ENCODE measurements around the gene ARHGEF11. TPM values are rescaled to one million over a fixed set of nuclear protein-coding genes. Genes with fewer than 3 reads are reported as not detected.

Gene ARHGEF11
- total RNA-seq, 1 experiment from 2014 or later = 0.11 TPM

DNA sequence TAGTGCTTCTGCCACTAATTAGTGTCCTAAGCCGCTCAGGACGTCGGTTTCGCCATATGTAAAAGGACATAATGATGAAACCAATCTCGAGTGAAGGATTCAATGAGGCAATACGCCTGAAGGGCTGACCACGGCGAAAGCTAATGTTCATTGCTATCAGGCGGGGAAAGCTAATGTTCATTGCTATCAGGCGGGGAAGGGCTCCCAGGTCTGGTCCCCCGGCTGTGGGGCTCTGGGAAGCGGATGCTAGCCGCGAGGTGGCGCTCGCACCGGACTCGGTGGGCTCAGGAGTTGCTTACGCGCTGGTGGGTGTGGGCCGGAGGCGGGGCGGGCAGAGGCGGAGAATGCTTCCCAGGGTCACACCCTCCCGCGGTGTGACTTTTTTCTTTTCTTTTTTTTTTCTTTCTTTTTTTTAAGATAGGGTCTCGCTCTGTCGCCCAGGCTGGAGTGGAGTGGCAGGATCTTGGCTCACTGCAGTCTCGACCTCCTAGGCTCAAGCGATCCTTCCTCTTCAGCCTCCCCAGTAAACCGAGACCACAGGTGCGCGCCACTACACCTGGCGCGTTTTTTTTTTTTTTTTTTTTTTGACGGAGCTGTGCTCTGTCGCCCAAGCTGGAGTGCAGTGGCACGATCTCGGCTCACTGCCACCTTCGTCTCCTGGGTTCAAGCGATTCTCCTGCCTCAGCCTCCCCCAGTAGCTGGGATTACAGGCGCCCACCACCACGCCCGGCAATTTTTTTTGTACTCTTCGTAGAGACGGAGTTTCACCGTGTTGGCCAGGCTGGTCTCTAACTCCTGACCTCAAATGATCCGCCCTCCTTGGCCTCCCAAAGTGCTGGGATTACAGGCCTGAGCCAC, 153.1 kb downstream of the ARHGEF11 start:
- Histone ChIP-seq H3K36me3 (ENCODE audit: insufficient read depth, low read length) (no peaks in the 10 kb centered on the region), H3K79me2 (ENCODE audit: low read length) (no peaks in the 10 kb centered on the region), H3K4me1 (ENCODE audit: low read length) (peaks cover 4% of the 10 kb centered on the region), H3K27ac (ENCODE audit: low read length) (no peak overlapping the region), H3K4me3 (ENCODE audit: low read length) (no peak overlapping the region), H3K9ac (ENCODE audit: low read length) (no peak overlapping the region), H3K4me2 (ENCODE audit: low read depth, low read length, poor library complexity, severe bottlenecking) (no peak overlapping the region), H3K9me3 (ENCODE audit: low read length) (no peaks in the 10 kb centered on the region), H2AFZ (ENCODE audit: low read length) (no peak overlapping the region), H3K9me2 (replicated peaks; ENCODE audit: insufficient read depth, low read length) (no peaks in the 10 kb centered on the region), H3K27me3 (ENCODE audit: low read length) (no peaks in the 10 kb centered on the region), H4K20me1 (ENCODE audit: insufficient read depth, low read depth, low read length) (no peaks in the 10 kb centered on the region)
- peak; percentile 94 for DNase-seq

DNA sequence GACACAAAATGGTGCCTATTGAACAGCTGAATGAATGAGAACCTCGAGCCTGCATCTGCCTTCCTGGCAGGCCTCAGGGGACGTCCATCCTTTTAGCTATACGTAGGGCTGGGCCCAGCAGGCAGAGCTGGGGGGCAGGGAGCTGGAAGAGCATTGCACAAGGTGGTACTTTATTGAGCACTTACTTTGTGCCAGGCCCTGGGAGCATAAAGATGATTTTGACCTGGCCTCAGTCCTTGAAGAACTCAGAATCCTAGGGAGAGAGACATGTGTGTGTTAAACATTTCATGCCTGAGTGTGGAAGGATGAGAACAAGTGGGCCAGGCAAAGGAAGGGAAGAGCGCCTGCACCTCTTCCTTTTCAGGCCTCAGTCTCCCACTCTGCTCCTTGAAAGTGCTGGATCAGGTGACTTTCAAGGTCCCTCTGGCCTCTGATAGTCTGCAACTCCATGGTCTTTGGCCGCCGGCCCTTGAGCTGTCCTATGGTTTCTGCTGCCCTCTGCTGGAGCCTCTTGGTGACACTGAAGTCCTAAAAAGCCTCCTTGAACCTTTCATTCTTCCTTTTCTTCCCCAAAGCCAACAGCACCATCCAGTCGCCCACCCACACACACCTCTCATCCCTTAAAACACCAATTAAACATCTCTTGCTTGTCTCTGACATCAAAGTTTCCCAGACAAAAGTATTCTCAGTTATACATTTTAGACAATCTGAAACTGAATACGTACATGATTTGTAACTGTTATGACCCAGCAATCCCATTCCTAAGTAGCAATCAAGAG, 155.6 kb downstream of the ARHGEF11 start:
- H3K4me2 ChIP-seq (ENCODE audit: low read depth, low read length, poor library complexity, severe bottlenecking) = no peak overlapping the region
- H3K27ac ChIP-seq (ENCODE audit: low read length) = no peak overlapping the region
- H2AFZ ChIP-seq (ENCODE audit: low read length) = peak overlapping the region; percentile 62
- H3K4me3 ChIP-seq (ENCODE audit: low read length) = no peak overlapping the region
- H3K36me3 ChIP-seq (ENCODE audit: insufficient read depth, low read length) = no peaks in the 10 kb centered on the region
- H3K9me3 ChIP-seq (ENCODE audit: low read length) = no peaks in the 10 kb centered on the region
- H3K9ac ChIP-seq (ENCODE audit: low read length) = 0 out of 2 replicates have a peak overlapping the region, but pooled peaks have one; percentile 13
- DNase-seq = peak; percentile 90
- H3K9me2 ChIP-seq (replicated peaks; ENCODE audit: insufficient read depth, low read length) = no peaks in the 10 kb centered on the region
- H3K79me2 ChIP-seq (ENCODE audit: low read length) = no peaks in the 10 kb centered on the region
- no peaks in the 10 kb centered on the region for H3K27me3 ChIP-seq (ENCODE audit: low read length)
- H4K20me1 ChIP-seq (ENCODE audit: insufficient read depth, low read depth, low read length) = no peaks in the 10 kb centered on the region
- peaks cover 4% of the 10 kb centered on the region for H3K4me1 ChIP-seq (ENCODE audit: low read length)

DNA sequence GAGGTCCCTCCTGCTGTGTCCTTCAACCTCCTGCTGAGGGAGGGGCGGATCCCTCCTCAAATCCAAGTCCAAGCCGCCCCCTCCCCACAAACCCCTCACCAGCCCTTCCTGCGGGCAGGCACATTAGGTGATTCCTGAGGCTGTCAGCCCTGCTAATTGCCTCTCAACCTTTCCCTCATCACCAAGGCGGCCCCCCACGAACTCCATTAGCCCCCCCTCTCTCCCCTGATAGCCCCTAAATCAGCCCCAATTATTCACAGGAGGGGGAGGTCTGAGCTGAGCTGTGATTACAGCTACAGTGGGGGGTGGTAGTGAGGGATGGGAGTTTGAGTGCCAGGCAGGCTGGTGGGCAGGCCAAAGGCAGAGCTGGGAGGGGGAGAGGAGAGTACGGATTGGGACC, 157.8 kb downstream of the ARHGEF11 start:
- H3K9me2 ChIP-seq (replicated peaks; ENCODE audit: insufficient read depth, low read length) = no peaks in the 10 kb centered on the region
- no peak overlapping the region for H3K27ac ChIP-seq (ENCODE audit: low read length)
- H3K79me2 ChIP-seq (ENCODE audit: low read length) = no peaks in the 10 kb centered on the region
- peaks cover 4% of the 10 kb centered on the region for H3K4me1 ChIP-seq (ENCODE audit: low read length)
- no peak for DNase-seq
- H4K20me1 ChIP-seq (ENCODE audit: insufficient read depth, low read depth, low read length) = no peaks in the 10 kb centered on the region
- H3K27me3 ChIP-seq (ENCODE audit: low read length) = no peaks in the 10 kb centered on the region
- H3K4me2 ChIP-seq (ENCODE audit: low read depth, low read length, poor library complexity, severe bottlenecking) = no peak overlapping the region
- no peak overlapping the region for H3K4me3 ChIP-seq (ENCODE audit: low read length)
- H2AFZ ChIP-seq (ENCODE audit: low read length) = no peak overlapping the region
- H3K9me3 ChIP-seq (ENCODE audit: low read length) = no peaks in the 10 kb centered on the region
- H3K9ac ChIP-seq (ENCODE audit: low read length) = no peak overlapping the region
- H3K36me3 ChIP-seq (ENCODE audit: insufficient read depth, low read length) = no peaks in the 10 kb centered on the region

DNA sequence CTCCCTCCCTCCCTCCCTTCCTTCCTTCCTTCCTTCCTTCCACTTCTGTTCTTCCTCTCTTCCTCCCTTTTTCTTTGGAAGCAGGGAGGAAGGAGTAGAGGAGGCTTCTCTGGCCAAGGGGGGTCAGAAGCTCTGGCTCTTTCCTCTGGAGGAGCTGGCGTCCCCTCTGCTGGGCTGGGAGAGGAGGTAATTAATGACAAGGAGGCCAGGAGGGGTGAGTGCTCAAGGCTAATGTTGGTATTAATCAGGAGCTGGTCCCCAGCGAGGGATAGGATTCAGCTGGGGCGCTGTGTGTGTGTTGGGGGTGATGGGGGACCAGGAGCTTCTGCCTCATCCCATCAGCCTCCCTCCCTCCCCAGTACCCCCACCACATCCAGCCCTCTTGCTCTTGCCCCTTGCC, 158.2 kb downstream of the ARHGEF11 start:
- DNase-seq = no peak
- no peaks in the 10 kb centered on the region for H3K9me3 ChIP-seq (ENCODE audit: low read length)
- H3K27me3 ChIP-seq (ENCODE audit: low read length) = no peaks in the 10 kb centered on the region

DNA sequence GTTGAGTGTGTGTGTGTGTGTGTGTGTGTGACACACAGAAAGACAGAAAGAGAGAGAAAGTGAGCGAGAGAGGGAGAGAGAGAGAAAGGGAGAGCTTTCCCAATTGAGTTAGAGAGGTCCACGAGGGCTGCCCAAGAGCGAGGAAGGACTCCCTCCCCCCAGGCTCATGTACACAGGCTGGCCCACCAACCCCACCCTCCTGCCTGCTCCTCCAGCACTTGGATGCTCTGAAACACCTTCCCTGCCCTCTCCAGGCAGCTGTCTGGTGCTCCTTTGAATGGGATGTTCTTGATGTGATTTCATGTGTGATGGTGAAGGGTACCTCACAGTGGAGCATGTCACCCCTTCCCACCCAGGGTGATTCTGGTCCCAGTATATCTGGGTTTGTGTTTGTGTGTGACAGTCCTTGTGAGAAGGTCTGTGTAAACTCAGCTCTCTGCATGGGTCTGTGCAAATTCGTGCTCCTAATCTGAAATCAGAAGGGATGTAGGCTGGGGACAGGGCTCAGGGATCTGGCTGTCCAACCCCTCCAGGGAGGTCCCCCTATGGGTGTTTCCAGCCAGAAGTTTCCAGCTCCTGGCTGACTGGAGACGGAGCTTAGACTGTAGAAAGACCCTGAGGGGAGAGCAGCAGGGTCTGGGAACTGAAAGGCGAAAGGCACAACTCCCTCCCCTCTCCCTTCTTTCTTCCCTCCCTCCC, 158.8 kb downstream of the ARHGEF11 start:
- H3K27me3 ChIP-seq (ENCODE audit: low read length) = no peaks in the 10 kb centered on the region

More for the DNA sequence above, 158.2 kb downstream of the ARHGEF11 start:
- Histone ChIP-seq H3K9ac (ENCODE audit: low read length) (no peak overlapping the region), H3K4me1 (ENCODE audit: low read length) (peaks cover 4% of the 10 kb centered on the region), H2AFZ (ENCODE audit: low read length) (no peak overlapping the region), H3K27ac (ENCODE audit: low read length) (no peak overlapping the region), H3K79me2 (ENCODE audit: low read length) (no peaks in the 10 kb centered on the region), H4K20me1 (ENCODE audit: insufficient read depth, low read depth, low read length) (no peaks in the 10 kb centered on the region), H3K4me3 (ENCODE audit: low read length) (no peak overlapping the region), H3K4me2 (ENCODE audit: low read depth, low read length, poor library complexity, severe bottlenecking) (no peak overlapping the region), H3K36me3 (ENCODE audit: insufficient read depth, low read length) (no peaks in the 10 kb centered on the region), H3K9me2 (replicated peaks; ENCODE audit: insufficient read depth, low read length) (no peaks in the 10 kb centered on the region)

DNA sequence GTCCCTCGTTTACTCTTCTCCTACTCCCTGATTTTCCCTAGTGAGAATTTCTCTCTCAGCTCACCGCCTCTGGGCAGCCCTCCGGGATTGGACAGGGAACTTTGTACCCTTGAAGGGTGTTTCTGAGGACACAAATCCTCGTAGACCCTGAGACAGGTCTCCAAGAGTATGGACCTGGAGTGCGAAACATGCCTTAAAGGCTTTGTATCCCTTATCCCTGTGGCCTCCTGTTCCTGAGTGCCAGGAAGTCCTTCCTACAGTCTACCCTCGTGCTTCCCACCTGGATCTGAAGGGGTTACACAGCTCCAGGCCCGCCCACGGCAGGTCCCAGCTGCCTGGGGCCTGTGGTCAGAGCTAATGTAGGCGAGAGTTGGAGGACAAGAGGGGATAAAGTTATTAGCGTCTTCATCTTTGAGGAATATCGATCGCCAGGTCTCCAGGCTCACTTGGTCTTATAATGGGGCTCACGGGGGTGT, 159.6 kb downstream of the ARHGEF11 start:
- no peak overlapping the region for H3K4me3 ChIP-seq (ENCODE audit: low read length)
- no peaks in the 10 kb centered on the region for H3K36me3 ChIP-seq (ENCODE audit: insufficient read depth, low read length)
- no peak for DNase-seq
- H3K27me3 ChIP-seq (ENCODE audit: low read length) = no peaks in the 10 kb centered on the region
- H3K27ac ChIP-seq (ENCODE audit: low read length) = no peak overlapping the region
- no peaks in the 10 kb centered on the region for H3K79me2 ChIP-seq (ENCODE audit: low read length)
- H3K4me1 ChIP-seq (ENCODE audit: low read length) = peaks cover 4% of the 10 kb centered on the region
- H3K4me2 ChIP-seq (ENCODE audit: low read depth, low read length, poor library complexity, severe bottlenecking) = no peak overlapping the region
- no peaks in the 10 kb centered on the region for H3K9me3 ChIP-seq (ENCODE audit: low read length)
- no peaks in the 10 kb centered on the region for H3K9me2 ChIP-seq (replicated peaks; ENCODE audit: insufficient read depth, low read length)
- H2AFZ ChIP-seq (ENCODE audit: low read length) = no peak overlapping the region
- no peaks in the 10 kb centered on the region for H4K20me1 ChIP-seq (ENCODE audit: insufficient read depth, low read depth, low read length)
- no peak overlapping the region for H3K9ac ChIP-seq (ENCODE audit: low read length)

More for the DNA sequence above, 158.8 kb downstream of the ARHGEF11 start:
- Histone ChIP-seq H3K4me3 (ENCODE audit: low read length) (no peak overlapping the region), H3K36me3 (ENCODE audit: insufficient read depth, low read length) (no peaks in the 10 kb centered on the region), H3K27ac (ENCODE audit: low read length) (no peak overlapping the region), H3K4me2 (ENCODE audit: low read depth, low read length, poor library complexity, severe bottlenecking) (no peak overlapping the region), H4K20me1 (ENCODE audit: insufficient read depth, low read depth, low read length) (no peaks in the 10 kb centered on the region), H2AFZ (ENCODE audit: low read length) (no peak overlapping the region), H3K79me2 (ENCODE audit: low read length) (no peaks in the 10 kb centered on the region), H3K9me2 (replicated peaks; ENCODE audit: insufficient read depth, low read length) (no peaks in the 10 kb centered on the region), H3K9ac (ENCODE audit: low read length) (no peak overlapping the region), H3K4me1 (ENCODE audit: low read length) (peaks cover 4% of the 10 kb centered on the region), H3K9me3 (ENCODE audit: low read length) (no peaks in the 10 kb centered on the region)
- no peak for DNase-seq

DNA sequence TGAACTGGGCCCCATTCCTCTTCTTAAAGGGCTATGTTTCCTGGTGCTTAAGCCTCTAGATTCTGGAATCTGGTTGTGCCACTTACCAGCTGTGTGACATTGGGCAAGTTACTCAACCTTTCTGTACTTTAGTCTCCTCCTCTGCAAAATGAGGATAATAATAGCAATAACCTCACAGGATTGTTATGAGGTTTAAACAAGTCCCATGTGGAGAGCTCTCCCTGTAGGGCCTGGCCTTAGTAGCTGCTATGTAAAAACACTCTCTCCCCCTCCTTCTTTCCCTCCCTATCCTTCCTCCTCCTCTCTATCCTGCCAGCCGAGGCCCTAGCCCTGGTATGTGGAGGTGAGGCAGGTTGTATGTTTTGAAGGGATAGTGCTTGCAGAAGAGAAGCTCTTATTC, 160.2 kb downstream of the ARHGEF11 start:
- Histone ChIP-seq H3K27me3 (ENCODE audit: low read length) (no peaks in the 10 kb centered on the region), H3K27ac (ENCODE audit: low read length) (no peak overlapping the region), H3K4me3 (ENCODE audit: low read length) (no peak overlapping the region)

More for the DNA sequence above, 160.2 kb downstream of the ARHGEF11 start:
- Histone ChIP-seq H4K20me1 (ENCODE audit: insufficient read depth, low read depth, low read length) (no peaks in the 10 kb centered on the region), H3K9me3 (ENCODE audit: low read length) (no peaks in the 10 kb centered on the region), H3K9ac (ENCODE audit: low read length) (no peak overlapping the region), H3K79me2 (ENCODE audit: low read length) (no peaks in the 10 kb centered on the region), H3K4me1 (ENCODE audit: low read length) (peaks cover 4% of the 10 kb centered on the region), H2AFZ (ENCODE audit: low read length) (no peak overlapping the region), H3K9me2 (replicated peaks; ENCODE audit: insufficient read depth, low read length) (no peaks in the 10 kb centered on the region), H3K36me3 (ENCODE audit: insufficient read depth, low read length) (no peaks in the 10 kb centered on the region), H3K4me2 (ENCODE audit: low read depth, low read length, poor library complexity, severe bottlenecking) (no peak overlapping the region)
- DNase-seq = no peak

All from Karpas-422 (cell line).